NB4 (cell line): ENCODE measurements around the gene SENP3.

Experiments
- CTCF ChIP-seq: IDR thresholded peaks from one replicate; pipeline ENCODE4 v1.5.1; 2012; ENCODE audit warnings: low read depth, low read length
- MAX ChIP-seq: IDR thresholded peaks from 2 replicates; pipeline ENCODE4 v1.6.1; 2011; ENCODE audit warnings: low read depth, low read length
- POLR2A ChIP-seq: IDR thresholded peaks from 2 replicates; pipeline ENCODE4 v1.6.1; 2011; ENCODE audit warnings: mild to moderate bottlenecking; ENCODE audit not compliant: insufficient read length; ENCODE audit errors: extremely low read depth

- TF ChIP-seq CTCF: no peak
- no peak for TF ChIP-seq POLR2A
- TF ChIP-seq MAX: no peak
These were observed 12.6 kb downstream of the SENP3 start for GRCh38 chr17:7574176-7574953.
